H1 (cell line): ENCODE data around the gene FAM53B. TPM values are rescaled to one million over a fixed set of nuclear protein-coding genes. Genes with fewer than 3 reads are reported as not detected.
A peak's percentile ranks its signal among the peaks of the same experiment; 100 is the strongest.

Source experiments
- CTCF ChIA-PET: fragments of 300-600 bp; sonication (Branson Sonifier 250); formaldehyde crosslinking; loops from one replicate; lab custom pipeline; 2021; ENCODE audit not compliant: partially characterized antibody; lab: Charles Lee
- POLR2A ChIA-PET: fragments of 300-600 bp; sonication (Branson Sonifier 250); formaldehyde crosslinking; loops from one replicate; lab custom pipeline; 2021; ENCODE audit warnings: inconsistent platforms; ENCODE audit not compliant: partially characterized antibody; lab: Charles Lee
- DNase-seq, 2 experiments: peaks; one replicate each; pipeline versions ENCODE4 v3.0.0 to v3.0.0-alpha.2; 2010 to 2022; ENCODE audit warnings: low spot score in 2 of 2, low read depth in 1 of 2, mixed read lengths in 1 of 2
- FAIRE-seq: peaks from 2 replicates; lab custom pipeline; 2011; peaks lifted over from hg19 to GRCh38; lab: Jason Lieb, UNC
- H2AFZ ChIP-seq: 2 replicates; pipeline ENCODE4 v1.8.1; 2012; ENCODE audit warnings: low read length, inconsistent platforms
- H2AK5ac ChIP-seq: 2 replicates; pipeline ENCODE4 v1.6.1; 2013; ENCODE audit warnings: low read depth, low read length
- H2BK120ac ChIP-seq: replicated peaks from 2 replicates; pipeline ENCODE3; 2013; ENCODE audit warnings: low read depth, low read length, inconsistent platforms
- H2BK12ac ChIP-seq: 2 replicates; pipeline ENCODE4 v1.6.1; 2013; ENCODE audit warnings: low read depth, low read length
- H2BK15ac ChIP-seq: 2 replicates; pipeline ENCODE4 v1.6.1; 2013; ENCODE audit warnings: low read length
- H2BK20ac ChIP-seq: 2 replicates; pipeline ENCODE4 v1.6.1; 2013; ENCODE audit warnings: low read length
- H2BK5ac ChIP-seq: 2 replicates; pipeline ENCODE4 v1.6.1; 2013; ENCODE audit warnings: low read depth, low read length
- H3K14ac ChIP-seq: 2 replicates; pipeline ENCODE4 v1.6.1; 2013; ENCODE audit warnings: inconsistent platforms; ENCODE audit not compliant: insufficient read length
- H3K18ac ChIP-seq: 2 replicates; pipeline ENCODE4 v1.6.1; 2013; ENCODE audit warnings: low read length; ENCODE audit errors: extremely low read depth
- H3K23ac ChIP-seq: 2 replicates; pipeline ENCODE4 v1.6.1; 2013; ENCODE audit warnings: inconsistent platforms; ENCODE audit not compliant: insufficient read length
- H3K23me2 ChIP-seq: 2 replicates; pipeline ENCODE4 v1.6.1; 2013; ENCODE audit warnings: low read depth, low read length
- H3K27ac ChIP-seq: 2 replicates; pipeline ENCODE4 v1.6.1; 2011; ENCODE audit warnings: low read depth, low read length, inconsistent platforms
- H3K27me3 ChIP-seq, 4 experiments: replicated peaks in 1 of 4; 1 replicate in 1 of 4; 2 replicates in 3 of 4; pipeline versions ENCODE4 v1.6.1 to v1.8.1; 2011 to 2013; ENCODE audit warnings: low read length in 3 of 4, mild to moderate bottlenecking in 3 of 4, inconsistent platforms in 2 of 4, mixed read lengths in 2 of 4, moderate library complexity in 1 of 4; ENCODE audit not compliant: control insufficient read depth in 3 of 4, insufficient read depth in 3 of 4; ENCODE audit errors: extremely low read depth in 1 of 4
- H3K36me3 ChIP-seq, 4 experiments: 2 replicates each; pipeline versions ENCODE4 v1.6.1 to v1.8.1; 2011 to 2013; ENCODE audit warnings: mild to moderate bottlenecking in 4 of 4, low read length in 3 of 4, moderate library complexity in 2 of 4, control low read depth in 1 of 4, inconsistent platforms in 1 of 4; ENCODE audit not compliant: insufficient read depth in 4 of 4, control insufficient read depth in 2 of 4
- H3K4ac ChIP-seq: replicated peaks from 2 replicates; pipeline ENCODE3; 2013; ENCODE audit warnings: low read length, low read depth, mixed read lengths, inconsistent platforms; ENCODE audit not compliant: insufficient read length
- H3K4me1 ChIP-seq, 4 experiments: replicated peaks in 1 of 4; 1 replicate in 1 of 4; 2 replicates in 3 of 4; pipeline versions ENCODE4 v1.6.1 to v1.8.1; 2011 to 2013; ENCODE audit warnings: low read length in 3 of 4, inconsistent platforms in 2 of 4, mixed read lengths in 1 of 4; ENCODE audit not compliant: insufficient read depth in 4 of 4, control insufficient read depth in 3 of 4
- H3K4me2 ChIP-seq, 2 experiments: 2 replicates each; pipeline versions ENCODE4 v1.6.1 to v1.8.1; 2011 to 2013; ENCODE audit warnings: low read depth in 2 of 2, low read length in 2 of 2, control low read depth in 1 of 2, inconsistent platforms in 1 of 2, mild to moderate bottlenecking in 1 of 2; ENCODE audit not compliant: insufficient read depth in 1 of 2
- H3K4me3 ChIP-seq, 4 experiments: fragments of 200-600, 300-600 bp in 1 of 4; sonication (generic), shearing (Covaris generic), sonication (Bioruptor Twin) in 1 of 4; 2 replicates each; pipeline versions ENCODE4 v1.5.1 to v1.8.1; 2011 to 2016; ENCODE audit warnings: low read length in 4 of 4, low read depth in 3 of 4, control low read depth in 2 of 4, inconsistent platforms in 2 of 4, mild to moderate bottlenecking in 2 of 4, mixed read lengths in 1 of 4, moderate library complexity in 1 of 4; ENCODE audit not compliant: insufficient read depth in 2 of 4; ENCODE audit errors: extremely low read depth in 1 of 4
- H3K56ac ChIP-seq: replicated peaks from 2 replicates; pipeline ENCODE3; 2013; ENCODE audit warnings: low read depth, mild to moderate bottlenecking, mixed read lengths, low read length, inconsistent platforms; ENCODE audit not compliant: insufficient read length
- H3K79me1 ChIP-seq: 2 replicates; pipeline ENCODE4 v1.6.1; 2013; ENCODE audit warnings: low read depth, low read length, control low read depth
- H3K79me2 ChIP-seq, 2 experiments: 2 replicates each; pipeline versions ENCODE4 v1.6.1 to v1.8.1; 2012 to 2013; ENCODE audit warnings: low read length in 2 of 2, mild to moderate bottlenecking in 2 of 2, inconsistent platforms in 1 of 2; ENCODE audit not compliant: insufficient read depth in 2 of 2, control insufficient read depth in 1 of 2
- H3K9ac ChIP-seq, 4 experiments: replicated peaks in 1 of 4; 1 replicate in 1 of 4; 2 replicates in 3 of 4; pipeline versions ENCODE4 v1.6.1 to v1.8.1; 2011 to 2013; ENCODE audit warnings: low read depth in 3 of 4, low read length in 3 of 4, control low read depth in 2 of 4, mild to moderate bottlenecking in 2 of 4, moderate library complexity in 2 of 4, inconsistent platforms in 1 of 4; ENCODE audit errors: extremely low read depth in 1 of 4
- H3K9me3 ChIP-seq, 2 experiments: 2 replicates each; pipeline versions ENCODE4 v1.6.1 to v1.8.1; 2012 to 2013; ENCODE audit warnings: mild to moderate bottlenecking in 2 of 2, moderate library complexity in 2 of 2, control low read depth in 1 of 2, inconsistent platforms in 1 of 2, low read depth in 1 of 2, low read length in 1 of 2, mixed read lengths in 1 of 2; ENCODE audit not compliant: insufficient read depth in 2 of 2
- H4K20me1 ChIP-seq, 2 experiments: replicated peaks in 1 of 2; 2 replicates each; pipeline versions ENCODE3 to v1.8.1; 2011 to 2013; ENCODE audit warnings: inconsistent platforms in 2 of 2, low read length in 2 of 2, mild to moderate bottlenecking in 1 of 2; ENCODE audit not compliant: insufficient read depth in 2 of 2, control insufficient read depth in 1 of 2
- H4K5ac ChIP-seq: 2 replicates; pipeline ENCODE4 v1.6.1; 2013; ENCODE audit warnings: low read length, low read depth, mixed read lengths, inconsistent platforms; ENCODE audit not compliant: insufficient read length
- H4K8ac ChIP-seq: 2 replicates; pipeline ENCODE4 v1.8.0; 2013; ENCODE audit warnings: mild to moderate bottlenecking, moderate library complexity, low read length, inconsistent platforms; ENCODE audit not compliant: insufficient read depth; ENCODE audit errors: extremely low read depth
- H4K91ac ChIP-seq: replicated peaks from 2 replicates; pipeline ENCODE3; 2013; ENCODE audit warnings: low read length, mixed read lengths, inconsistent platforms; ENCODE audit not compliant: insufficient read length
- BACH1 ChIP-seq: IDR thresholded peaks from 2 replicates; pipeline ENCODE4 v1.6.1; 2012; ENCODE audit warnings: low read length, improper control_type of control experiment
- BCL11A ChIP-seq, 2 experiments: IDR thresholded peaks; one replicate each; pipeline ENCODE4 v1.6.1; 2011; ENCODE audit warnings: low read depth in 2 of 2, low read length in 2 of 2, mild to moderate bottlenecking in 2 of 2
- BRCA1 ChIP-seq: IDR thresholded peaks from 2 replicates; pipeline ENCODE4 v1.6.1; 2012; ENCODE audit warnings: low read depth, low read length, improper control_type of control experiment
- CBX8 ChIP-seq: fragments of 300-800, 300-1000 bp; sonication (generic); IDR thresholded peaks from 2 replicates; pipeline ENCODE4 v1.7.1; 2016; ENCODE audit warnings: low read depth, low read length, borderline replicate concordance
- CTBP2 ChIP-seq: IDR thresholded peaks from 2 replicates; pipeline ENCODE4 v1.7.0; 2011; ENCODE audit warnings: borderline replicate concordance, mild to moderate bottlenecking, moderate library complexity, mixed read lengths, low read length; ENCODE audit not compliant: insufficient read depth, insufficient read length
- EP300 ChIP-seq, 2 experiments: IDR thresholded peaks; 1 replicate in 1 of 2; 2 replicates in 1 of 2; pipeline ENCODE4 v1.6.1; 2011 to 2012; ENCODE audit warnings: low read depth in 2 of 2, low read length in 2 of 2, mild to moderate bottlenecking in 2 of 2, borderline replicate concordance in 1 of 2, inconsistent platforms in 1 of 2, moderate library complexity in 1 of 2
- FOSL1 ChIP-seq: IDR thresholded peaks from 2 replicates; pipeline ENCODE4 v1.6.1; 2011; ENCODE audit warnings: mild to moderate bottlenecking, low read depth, low read length, moderate library complexity; ENCODE audit not compliant: insufficient read depth
- GABPA ChIP-seq: IDR thresholded peaks from 2 replicates; pipeline ENCODE4 v1.6.1; 2011; ENCODE audit warnings: mild to moderate bottlenecking, low read length, moderate library complexity, borderline replicate concordance; ENCODE audit not compliant: insufficient read depth
- GTF2F1 ChIP-seq: IDR thresholded peaks from 2 replicates; pipeline ENCODE4 v1.6.1; 2012; ENCODE audit warnings: low read depth, low read length, improper control_type of control experiment, borderline replicate concordance
- JUND ChIP-seq: IDR thresholded peaks from 2 replicates; pipeline ENCODE4 v1.6.1; 2011; ENCODE audit warnings: mild to moderate bottlenecking, improper control_type of control experiment, low read length
- NRF1 ChIP-seq: IDR thresholded peaks from 2 replicates; pipeline ENCODE4 v1.6.1; 2011; ENCODE audit warnings: mild to moderate bottlenecking, low read depth, low read length, improper control_type of control experiment
- SP2 ChIP-seq: IDR thresholded peaks from 2 replicates; pipeline ENCODE4 v1.6.1; 2012; ENCODE audit warnings: mild to moderate bottlenecking, low read length, inconsistent platforms
- WGBS, 2 experiments: shearing (Covaris generic) in 1 of 2; methylation state at CpG; one replicate each; pipeline versions ENCODE4 v1.1.6 to v1.1.7; 2013 to 2015; ENCODE audit warnings: low lambda C conversion rate in 2 of 2, mixed read lengths in 2 of 2, inconsistent platforms in 1 of 2, low coverage in 1 of 2, missing lambda C conversion rate in 1 of 2; ENCODE audit not compliant: insufficient replicate concordance in 2 of 2, insufficient coverage in 1 of 2, insufficient read length in 1 of 2; ENCODE audit errors: extremely low coverage in 1 of 2, missing lambda C conversion rate in 1 of 2; 5-methylcytosine and 5-hydroxymethylcytosine counted together
- polyA plus RNA-seq, 7 experiments: library from polyadenylated mRNA; depleted of rRNA in 3 of 7; stranded (reverse) in 5 of 7; unstranded in 2 of 7; fragments of >200 nt in 5 of 7; fragments of 200-250 nt in 2 of 7; gene quantifications; 1 replicate in 5 of 7; 2 replicates in 1 of 7; 4 replicates in 1 of 7; pipeline versions ENCODE4 v1.2.1 to v1.2.3, GENCODE V29; 2011 to 2013; ENCODE audit warnings: missing spikeins in 2 of 7, mixed read lengths in 2 of 7
- total RNA-seq: library from RNA; stranded (reverse); fragmentation: NEBNext Ultra II Directional; extraction: Animal tissue kit (Norgen Biotek cat#: 25700); gene quantifications from 2 replicates; pipeline ENCODE4 v1.2.1, GENCODE V29; 2021
- TF ChIP-seq, protein P1 (sequence below): IDR thresholded peaks from 2 replicates; pipeline ENCODE4 v1.6.1; 2012; ENCODE audit warnings: inconsistent platforms

The FAM53B gene
- total and polyA plus RNA-seq, 2 of the 8 experiments (the other 6 are each of a cell fraction or from before 2014, with no cell fraction given), result 5.3 to 14.4 TPM

DNA sequence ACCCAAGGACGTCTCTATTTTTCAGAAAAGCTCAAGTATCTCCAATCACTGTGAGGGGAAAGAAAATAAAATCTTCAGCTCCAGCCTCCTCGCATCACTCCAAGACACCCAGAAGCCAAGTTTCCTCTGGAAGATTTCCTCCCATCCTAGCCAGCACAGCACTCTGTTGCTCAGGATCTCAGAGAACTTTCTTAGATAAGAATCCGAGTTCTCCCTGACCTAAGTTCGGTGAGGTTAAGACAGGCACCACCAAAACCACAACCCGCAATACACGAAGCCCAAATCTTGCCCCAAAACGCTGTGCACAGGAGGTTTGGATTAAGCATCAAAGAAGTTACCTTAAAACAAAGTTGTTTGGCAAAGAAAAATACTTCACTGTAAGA is 4.2 kb downstream of the FAM53B start:
- FAIRE-seq (no peak), DNase-seq (no peak)
- no peak overlapping the region for H3K56ac ChIP-seq
- H2BK5ac ChIP-seq, result no peak overlapping the region
- no peak overlapping the region for H4K91ac ChIP-seq
- peaks cover 15% of the 10 kb centered on the region for H3K79me1 ChIP-seq
- H4K20me1 ChIP-seq, result peaks cover 12 to 24% of the 10 kb centered on the region in 2 experiments
- no peak overlapping the region for H4K8ac ChIP-seq
- no peaks in the 10 kb centered on the region for H3K9me3 ChIP-seq
- H3K4me1 ChIP-seq, result peaks cover 28 to 49% (median 31%) of the 10 kb centered on the region in 4 experiments
- H3K18ac ChIP-seq, result peak overlapping the region; percentile 4; the same call in 1 of the 2 replicates
- no peak overlapping the region for H3K4ac ChIP-seq
- H2BK120ac ChIP-seq, result no peak overlapping the region
- H3K9ac ChIP-seq, result no peak overlapping the region; a peak in 1 of 7 replicates
- H2BK20ac ChIP-seq, result no peak overlapping the region
- peaks cover 0 to 14% of the 10 kb centered on the region in 2 experiments; a peak in 2 of 4 replicates for H3K79me2 ChIP-seq
- no peak overlapping the region for H4K5ac ChIP-seq
- H3K23me2 ChIP-seq, result peaks cover 14% of the 10 kb centered on the region
- H3K14ac ChIP-seq, result no peak overlapping the region
- WGBS, 2 experiments, result 24% methylated on average over 7 of the region's 7 CpGs; no CpG with 5 or more reads in 1 of the 2 experiments
- H2AK5ac ChIP-seq, result no peak overlapping the region
- ChIA-PET CTCF (interaction anchor here (0.6 to 5.3 kb wide), 22 partner anchors 8 to 321 kb away, joined by 3 to 86 read pairs (median 10); partner anchors contain the start of gene OAT), POLR2A (interaction anchor here (1.4 to 2.0 kb wide), 2 partner anchors 16 to 118 kb away, joined by 4 to 6 read pairs; no protein-coding TSS in a partner anchor)
- H3K23ac ChIP-seq, result no peak overlapping the region
- no peak overlapping the region for H2AFZ ChIP-seq
- peak overlapping the region in 1 of 4 experiments; percentile 35; a peak in 2 of 8 replicates for H3K4me3 ChIP-seq
- H3K4me2 ChIP-seq, result peak overlapping the region; percentile 61 to 63
- H3K27ac ChIP-seq, result no peak overlapping the region
- H2BK12ac ChIP-seq, result no peak overlapping the region
- H2BK15ac ChIP-seq, result no peak overlapping the region
- H3K27me3 ChIP-seq, result peaks cover 1 to 21% (median 14%) of the 10 kb centered on the region in 4 experiments; a peak in 6 of 7 replicates
- H3K36me3 ChIP-seq, result no peaks in the 10 kb centered on the region
- TF ChIP-seq CBX8, result no peak
- no peak for TF ChIP-seq NRF1
- no peak for TF ChIP-seq CTBP2
- TF ChIP-seq GTF2F1, result no peak
- no peak for TF ChIP-seq FOSL1
- no peak for TF ChIP-seq SP2
- TF ChIP-seq BRCA1, result no peak
- TF ChIP-seq BCL11A (IDR thresholded peaks at IDR 0.05; ENCODE audit: low read depth in 2 of 2, low read length in 2 of 2), result no peak
- no peak for TF ChIP-seq BACH1
- TF ChIP-seq GABPA, result no peak
- no peak for TF ChIP-seq EP300 (IDR thresholded peaks at IDR 0.05; ENCODE audit: borderline replicate concordance in 1 of 2, low read depth in 2 of 2, low read length in 2 of 2)
- TF ChIP-seq, protein P1, sequence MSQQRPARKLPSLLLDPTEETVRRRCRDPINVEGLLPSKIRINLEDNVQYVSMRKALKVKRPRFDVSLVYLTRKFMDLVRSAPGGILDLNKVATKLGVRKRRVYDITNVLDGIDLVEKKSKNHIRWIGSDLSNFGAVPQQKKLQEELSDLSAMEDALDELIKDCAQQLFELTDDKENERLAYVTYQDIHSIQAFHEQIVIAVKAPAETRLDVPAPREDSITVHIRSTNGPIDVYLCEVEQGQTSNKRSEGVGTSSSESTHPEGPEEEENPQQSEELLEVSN, result no peak
- no peak for TF ChIP-seq JUND
